Hematopoietic multipotent progenitor cell treated with erythropoietin and hydrocortisone succinate and interleukin-3 and kit ligand, for 6 days (in vitro differentiated cells): ENCODE measurements around the gene CLEC18A.
A peak's percentile ranks its signal among the peaks of the same experiment; 100 is the strongest.
"Not testable (repeated sequence)": the region's sequence is repeated elsewhere in the genome, so short reads cannot be mapped to it uniquely, and the experiment has no call there.

Experiments
- DNase-seq: peaks from one replicate; pipeline ENCODE4 v3.0.0-alpha.2; 2015

Gene CLEC18A

DNA sequence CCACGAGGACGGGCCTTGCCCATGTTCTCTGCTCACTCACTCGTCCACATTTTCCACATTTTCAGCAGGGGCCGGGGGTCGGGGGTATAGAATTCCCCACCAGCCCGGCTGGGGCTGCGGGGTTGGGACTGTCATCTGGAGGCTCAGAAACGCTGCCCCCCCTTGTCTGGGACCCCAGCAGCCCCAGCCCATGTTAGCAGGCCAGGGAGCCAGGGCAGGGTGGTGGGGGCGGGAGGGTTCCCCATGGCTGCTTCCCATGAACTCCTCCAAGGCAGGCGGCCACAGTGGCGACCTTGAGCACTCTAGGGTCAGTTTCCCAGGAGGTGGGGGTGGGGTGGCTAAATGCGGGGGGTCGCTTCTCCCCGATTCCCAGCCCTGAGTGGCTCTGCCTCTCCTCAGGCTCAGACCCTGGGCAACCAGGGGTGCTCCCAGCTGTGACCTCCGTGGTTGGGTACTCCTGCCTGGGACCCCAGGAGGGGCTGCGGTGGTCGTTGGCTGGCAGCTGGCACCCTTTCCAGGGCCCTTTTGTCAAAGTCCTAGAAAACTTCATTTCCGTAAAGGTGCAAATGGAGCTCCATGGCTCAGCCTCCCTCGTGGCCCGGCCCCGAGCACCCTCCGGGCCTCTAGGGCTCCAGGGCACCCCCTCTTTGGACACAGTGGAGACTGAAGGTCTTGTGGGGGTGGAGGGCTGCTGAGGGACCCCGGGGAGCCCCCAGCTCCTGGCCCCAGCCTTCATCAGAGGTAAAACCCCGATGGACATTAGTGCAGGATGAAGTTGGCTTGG lies 1.6 kb downstream of the CLEC18A start:
- DNase-seq: not testable (repeated sequence)

- DNase-seq: not testable (repeated sequence)
Observed at GRCh38 chr16:69954241-69954640, 3.1 kb downstream of the CLEC18A start.

- not testable (repeated sequence) for DNase-seq
Observed at GRCh38 chr16:69963312-69963711, 12.2 kb downstream of the CLEC18A start.

GRCh38 chr16:69964960-69965660 lies 14.0 kb downstream of the CLEC18A start:
- peak; percentile 31 for DNase-seq

- not testable (repeated sequence) for DNase-seq
Observed at GRCh38 chr16:69965661-69966054, 14.5 kb downstream of the CLEC18A start.

- not testable (repeated sequence) for DNase-seq
Observed at GRCh38 chr16:69967688-69968087, 16.6 kb downstream of the CLEC18A start.

DNA sequence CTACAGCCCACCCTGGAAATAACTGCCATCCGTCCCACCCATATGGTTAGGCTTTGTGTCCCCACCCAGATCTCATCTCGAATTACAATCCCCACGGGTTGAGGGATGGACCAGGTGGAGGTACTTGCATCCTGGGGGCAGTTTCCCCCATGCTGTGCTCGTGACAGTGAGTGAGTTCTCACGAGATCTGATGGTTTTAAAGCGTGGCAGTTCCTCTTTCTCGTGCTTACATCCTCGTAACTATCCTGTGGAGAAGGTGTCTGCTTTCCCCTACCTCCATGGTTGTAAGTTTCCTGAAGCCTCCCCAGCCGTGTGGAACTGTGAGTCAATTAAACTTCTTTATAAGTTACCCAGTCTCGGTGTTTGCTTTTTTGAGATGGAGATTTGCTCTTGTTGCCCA lies 17.0 kb downstream of the CLEC18A start:
- not testable (repeated sequence) for DNase-seq

GRCh38 chr16:69969657-69970056 lies 18.5 kb downstream of the CLEC18A start:
- not testable (repeated sequence) for DNase-seq

DNA sequence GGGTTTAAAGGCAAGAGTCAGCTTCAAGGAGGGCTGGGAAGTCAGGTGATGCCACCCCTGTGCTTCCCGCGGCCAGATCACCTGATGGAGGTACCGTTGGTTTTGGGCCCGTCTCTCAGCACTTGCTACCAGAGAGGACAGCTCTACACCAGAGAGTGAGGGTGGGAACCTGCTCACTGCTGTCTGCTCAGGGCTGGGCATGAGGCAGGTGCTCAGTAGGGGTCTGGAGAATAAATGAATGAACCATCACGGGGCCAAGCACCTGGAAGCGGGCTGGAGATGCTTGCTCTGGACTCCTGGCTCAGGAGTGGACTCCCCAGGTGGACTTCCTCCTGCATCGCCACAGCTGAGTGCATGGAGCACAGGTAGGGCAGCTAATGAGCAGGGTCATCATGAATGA lies 21.0 kb downstream of the CLEC18A start:
- DNase-seq: not testable (repeated sequence)

DNA sequence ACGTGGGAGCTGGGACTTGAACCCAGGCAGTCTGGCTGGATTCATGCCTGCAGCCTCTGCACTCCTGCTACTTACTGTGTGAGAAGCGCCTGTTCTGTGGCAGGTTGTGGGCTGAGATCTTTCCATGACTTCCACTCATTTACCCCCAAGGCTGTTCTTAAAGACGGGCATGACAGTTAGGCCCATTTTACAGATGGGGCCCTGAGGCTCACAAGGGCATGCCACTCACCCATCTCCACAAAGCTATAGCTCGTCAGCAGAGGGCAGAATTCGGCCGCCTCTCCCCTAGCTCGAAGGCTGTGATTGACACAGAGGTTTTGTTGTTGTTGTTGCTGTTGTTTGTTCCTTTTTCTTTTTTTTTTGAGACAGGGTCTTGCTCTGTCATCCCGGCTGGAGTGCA lies 21.8 kb downstream of the CLEC18A start:
- DNase-seq: not testable (repeated sequence)

DNA sequence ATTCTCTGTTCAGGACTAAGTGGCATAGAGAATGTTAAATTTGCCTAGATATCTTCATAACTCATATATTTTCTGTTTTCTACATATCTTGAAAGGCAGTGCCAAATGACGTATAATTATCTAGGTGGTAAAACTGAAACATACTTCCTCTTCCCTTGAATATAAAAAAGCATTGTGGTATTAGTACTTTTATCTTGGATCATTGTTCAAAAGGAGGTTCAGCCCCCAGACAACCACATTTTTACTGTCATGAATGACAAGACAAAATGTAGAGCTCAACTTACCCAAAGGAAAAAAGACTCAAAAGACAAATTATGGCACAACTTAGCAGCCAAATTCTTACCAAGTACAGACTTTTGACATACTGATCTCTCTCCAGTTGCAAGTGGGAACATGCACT lies 34.1 kb downstream of the CLEC18A start:
- peak; percentile 20 for DNase-seq

GRCh38 chr16:69997956-69998355 lies 46.8 kb downstream of the CLEC18A start:
- not testable (repeated sequence) for DNase-seq

- DNase-seq: not testable (repeated sequence)
Observed at GRCh38 chr16:69999801-70000200, 48.7 kb downstream of the CLEC18A start.

DNA sequence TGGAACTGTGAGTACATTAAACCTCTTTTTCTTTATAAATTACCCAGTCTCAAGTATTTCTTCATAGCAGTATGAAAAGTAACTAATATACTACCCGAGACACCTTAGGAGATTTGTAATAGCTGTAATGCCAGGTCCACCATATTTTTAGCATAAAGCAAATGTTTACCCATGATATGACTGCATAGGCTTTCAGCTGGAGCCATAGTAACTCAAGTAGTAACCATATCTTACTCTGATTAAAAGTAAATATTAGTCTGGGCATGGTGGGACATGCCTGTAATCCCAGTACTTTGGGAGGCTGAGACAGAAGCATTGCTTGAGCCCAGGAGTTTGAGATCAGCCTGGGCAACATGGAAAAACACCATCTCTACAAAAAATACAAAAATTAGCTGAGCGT lies 52.4 kb downstream of the CLEC18A start:
- DNase-seq: not testable (repeated sequence)

GRCh38 chr16:70008604-70009003 lies 57.5 kb downstream of the CLEC18A start:
- DNase-seq: not testable (repeated sequence)

GRCh38 chr16:70010615-70011014 lies 59.5 kb downstream of the CLEC18A start:
- not testable (repeated sequence) for DNase-seq

DNA sequence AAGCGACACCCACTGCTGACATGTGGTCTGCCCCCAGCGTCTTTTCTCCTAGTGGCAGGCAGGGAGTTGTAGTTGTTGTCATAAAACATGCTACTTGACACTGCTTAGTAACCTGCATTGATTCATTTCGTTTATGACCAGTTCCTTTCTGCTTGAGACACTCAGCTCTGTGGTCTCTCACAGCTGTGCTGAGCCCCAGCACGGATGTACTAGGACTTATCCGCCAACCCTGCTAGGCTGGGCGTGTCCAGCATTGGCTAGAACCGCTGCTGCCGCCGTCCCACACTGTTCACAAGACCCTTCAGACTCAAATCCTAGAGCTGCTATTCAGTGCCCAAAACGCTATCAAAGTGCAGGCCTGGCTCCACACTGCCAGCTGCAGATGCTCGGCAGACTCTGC lies 60.0 kb downstream of the CLEC18A start:
- DNase-seq: peak; percentile 29

- not testable (repeated sequence) for DNase-seq
Observed at GRCh38 chr16:70012354-70012753, 61.2 kb downstream of the CLEC18A start.

DNA sequence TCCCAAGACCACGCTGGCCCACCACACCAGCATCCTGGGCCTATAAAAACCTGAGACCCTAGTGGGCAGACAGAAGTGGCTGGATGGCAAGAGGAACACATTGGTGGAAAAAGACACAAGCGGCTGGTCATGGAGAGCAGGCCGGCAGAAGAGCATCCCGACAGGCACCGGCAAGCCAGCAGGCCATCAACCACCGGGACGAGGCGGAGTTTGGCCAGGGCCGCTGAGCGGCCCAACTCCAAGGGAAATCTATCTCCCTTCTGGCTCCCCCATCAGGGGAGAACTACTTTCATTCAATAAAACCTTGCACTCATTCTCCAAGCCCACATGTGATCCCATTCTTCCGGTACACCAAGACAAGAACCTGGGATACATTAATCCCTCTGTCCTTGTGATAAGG lies 61.8 kb downstream of the CLEC18A start:
- DNase-seq: not testable (repeated sequence)
